ENCODE measurements around the gene ZHX3.
"Not testable (repeated sequence)": the region's sequence is repeated elsewhere in the genome, so short reads cannot be mapped to it uniquely, and the experiment has no call there.

ZHX3 gene

GRCh38 chr20:41137614-41138474 lies 179.7 kb downstream of the ZHX3 start:
- DNase-seq (ENCODE audit: low read depth in 3 of 3, low spot score in 1 of 3): peak in 1 of 3 donors; percentile 27

DNA sequence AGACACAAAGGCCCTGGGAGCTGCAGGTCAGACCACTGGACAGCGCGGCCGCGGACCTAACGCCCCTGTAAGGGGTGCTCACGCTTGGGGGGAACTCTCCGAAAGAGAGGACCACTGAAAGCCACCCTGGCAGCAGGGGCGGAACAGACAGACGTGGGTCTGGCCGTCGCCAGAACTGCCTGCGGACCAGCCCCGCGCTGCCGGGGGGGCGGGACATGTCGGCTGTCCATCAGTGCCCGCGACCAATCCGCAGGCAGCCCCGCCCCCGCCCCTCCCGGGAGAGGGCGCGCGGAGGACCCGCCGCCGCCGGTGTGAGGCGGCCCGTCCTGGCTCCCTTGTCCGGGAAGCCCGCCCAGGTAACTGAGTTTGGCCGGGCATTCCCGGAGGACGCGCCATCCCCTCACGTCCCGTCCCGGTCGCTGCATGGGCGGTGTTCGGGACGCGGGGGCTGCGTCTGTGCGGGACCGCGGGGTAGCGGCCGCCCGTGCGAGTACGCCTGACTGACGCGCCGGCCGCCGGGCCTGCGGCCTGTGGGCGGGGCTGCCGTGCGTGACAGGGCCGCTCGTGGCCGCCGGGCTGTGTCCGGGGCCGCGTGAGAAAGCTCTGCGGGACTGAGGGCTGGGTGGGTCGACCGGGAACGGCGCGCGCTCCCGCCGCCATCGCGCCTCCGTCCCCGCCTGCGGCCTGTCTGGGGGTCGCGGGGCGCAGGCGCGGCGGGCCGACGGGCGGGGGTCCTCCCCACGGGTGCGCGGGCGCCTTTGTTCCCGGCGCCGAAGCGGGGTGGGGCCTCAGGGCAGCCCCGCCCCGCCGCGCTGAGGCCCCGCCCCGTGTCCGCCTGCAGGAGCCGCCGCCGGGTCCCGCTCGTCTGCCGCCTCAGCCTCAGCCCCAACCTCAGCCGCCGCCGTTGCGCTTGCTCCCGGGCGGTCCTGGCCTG lies 180.6 kb downstream of the ZHX3 start, which contains the start of gene PLCG1:
TSS of gene PLCG1 (plus strand) at position 864 of the 934 bp plus-strand sequence. CDS start 99 bp downstream, outside the sequence.
- DNase-seq (ENCODE audit: low read depth in 3 of 3, low spot score in 1 of 3): peak in 2 of 3 donors; percentile 65 to 80

- no peak for DNase-seq (ENCODE audit: low read depth in 3 of 3, low spot score in 1 of 3)
These were observed 181.4 kb downstream of the ZHX3 start for GRCh38 chr20:41135888-41136679.

DNA sequence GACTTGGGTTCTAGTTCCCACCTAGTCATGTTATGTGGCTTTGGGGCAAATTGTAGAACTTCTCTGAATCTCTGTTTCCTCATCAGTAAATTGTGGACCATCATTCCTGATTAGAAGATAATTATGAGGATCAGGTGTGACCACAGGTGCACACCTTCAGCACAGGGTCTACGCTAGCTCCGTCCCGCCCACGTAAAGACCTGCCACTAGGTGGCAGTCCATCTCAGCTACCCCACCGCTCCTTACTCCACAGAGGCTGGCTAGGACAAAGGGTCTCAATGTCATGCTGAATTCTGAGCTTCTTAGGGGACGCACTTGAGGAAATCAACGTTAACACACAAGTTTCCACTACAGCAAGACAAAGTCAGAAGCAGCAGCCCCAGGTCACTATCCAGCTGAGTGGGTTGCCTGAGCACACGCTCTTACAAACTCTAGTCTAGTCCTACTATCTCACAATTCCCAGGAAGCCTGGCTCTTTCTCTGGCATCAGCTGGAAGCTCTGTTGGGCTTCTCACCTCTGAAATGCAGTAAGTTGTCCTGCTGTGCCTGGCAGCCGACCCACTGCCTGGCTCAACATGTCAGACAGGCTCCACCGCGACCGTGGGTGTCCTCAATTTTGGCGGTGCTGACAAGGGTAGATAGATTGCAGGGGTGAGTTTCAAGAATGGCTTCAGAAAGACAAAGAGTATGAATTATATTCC lies 182.2 kb downstream of the ZHX3 start:
- DNase-seq (ENCODE audit: low read depth in 3 of 3, low spot score in 1 of 3): peak in 2 of 3 donors; percentile 39 to 49

DNA sequence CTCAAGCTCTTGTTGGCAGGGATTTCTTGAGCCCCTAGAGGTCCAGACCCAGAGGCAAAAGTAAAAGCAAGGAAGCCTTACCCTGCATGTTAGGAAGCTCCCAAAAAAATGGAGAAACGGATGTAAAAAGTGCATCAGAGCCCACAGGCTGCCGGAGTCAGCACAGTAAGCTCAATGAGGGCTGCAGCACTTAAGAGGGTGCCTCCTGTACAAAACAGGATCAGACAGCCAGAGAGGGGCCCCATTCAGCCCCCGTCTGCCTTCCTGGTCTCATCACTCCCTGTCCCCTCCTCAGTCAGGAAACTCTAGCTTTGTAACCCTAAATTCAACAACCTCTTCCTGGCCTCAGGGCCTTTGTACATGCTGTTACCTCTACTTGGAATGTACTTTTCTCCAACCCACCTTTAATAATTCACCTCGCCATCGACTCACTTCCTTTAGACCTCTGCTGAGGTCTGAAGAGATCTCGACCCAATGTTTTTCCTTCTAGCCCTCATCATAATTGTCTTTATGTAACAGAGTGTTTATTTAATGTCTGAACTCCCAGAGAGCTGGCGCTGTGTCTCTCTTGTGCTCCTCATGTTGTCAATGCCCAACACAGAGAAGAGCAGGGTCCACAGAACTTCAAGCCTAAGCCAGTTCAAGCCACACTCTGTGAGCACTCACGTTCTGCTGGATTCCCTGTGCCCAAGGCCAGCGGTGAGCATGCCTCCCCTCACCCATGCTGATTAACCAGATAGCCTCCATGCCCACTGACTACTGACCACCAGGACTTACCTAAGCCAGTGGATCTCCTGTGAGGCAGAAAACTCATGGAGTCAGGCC lies 183.0 kb downstream of the ZHX3 start:
- no peak for DNase-seq (ENCODE audit: low read depth in 3 of 3, low spot score in 1 of 3)

DNA sequence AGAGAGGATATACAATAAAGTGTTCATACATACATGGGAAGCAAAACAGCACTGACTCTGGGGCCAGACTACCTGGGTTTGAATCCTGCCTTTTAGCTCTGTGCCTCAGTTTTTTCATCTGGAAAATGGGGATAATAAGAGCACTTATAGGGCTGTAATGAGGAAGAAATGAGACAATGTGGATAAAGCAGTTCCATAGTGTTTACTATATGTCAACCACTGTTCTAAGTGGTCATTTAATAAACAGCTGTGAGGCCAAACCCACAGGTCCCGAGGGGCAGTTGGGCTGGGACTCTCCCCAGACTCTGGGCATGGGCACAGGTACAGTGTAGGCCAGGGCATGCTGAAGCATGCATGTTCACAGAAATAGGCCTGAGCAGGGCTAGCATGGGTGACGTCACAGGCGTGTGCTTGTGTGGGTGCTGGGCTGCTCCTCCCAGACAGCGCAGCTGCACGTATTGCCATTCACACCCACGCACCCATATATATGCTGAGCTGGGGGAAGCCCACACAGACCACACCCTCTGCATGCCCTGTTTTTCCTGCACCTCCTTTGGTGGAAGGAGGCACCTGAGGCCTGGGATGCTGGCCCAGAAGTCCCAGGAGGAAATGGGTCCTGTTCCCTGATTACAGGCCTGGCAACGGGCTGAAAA lies 183.7 kb downstream of the ZHX3 start:
- DNase-seq (ENCODE audit: low read depth in 3 of 3, low spot score in 1 of 3): no peak

DNA sequence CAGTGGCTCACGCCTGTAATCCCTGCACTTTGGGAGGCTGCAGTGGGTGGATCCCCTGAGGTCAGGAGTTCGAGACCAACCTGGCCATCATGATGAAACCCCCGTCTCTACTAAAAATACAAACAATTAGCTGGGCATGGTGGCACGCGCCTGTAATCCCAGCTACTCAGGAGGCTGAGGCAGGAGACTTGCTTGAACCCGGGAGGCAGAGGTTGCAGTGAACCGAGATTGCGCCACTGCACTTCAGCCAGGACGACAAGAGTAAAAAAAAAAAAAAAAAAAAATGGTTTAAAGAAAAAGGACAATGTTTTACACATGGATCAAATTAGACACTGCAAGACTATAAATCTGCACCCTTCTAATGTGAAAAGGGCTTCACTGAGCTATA lies 185.1 kb downstream of the ZHX3 start:
- DNase-seq (ENCODE audit: low read depth in 3 of 3, low spot score in 1 of 3): not testable (repeated sequence)

- no peak for DNase-seq (ENCODE audit: low read depth in 3 of 3, low spot score in 1 of 3)
These were observed 185.7 kb downstream of the ZHX3 start for GRCh38 chr20:41131594-41132387.
